Karpas-422 (cell line): ENCODE results near the gene ETFB. TPM values are rescaled to one million over a fixed set of nuclear protein-coding genes. Genes with fewer than 3 reads are reported as not detected.
A peak's percentile ranks its signal among the peaks of the same experiment; 100 is the strongest.

Source experiments
- DNase-seq: peaks from one replicate; pipeline ENCODE4 v3.0.0-alpha.2; 2015
- H2AFZ ChIP-seq: fragments of 200-600 bp; sonication (generic); 2 replicates; pipeline ENCODE4 v1.6.1; 2014; ENCODE audit warnings: antibody characterized with exemption, low read length, mixed read lengths
- H3K27ac ChIP-seq: fragments of 200-600 bp; sonication (generic); 2 replicates; pipeline ENCODE4 v1.5.1; 2014; ENCODE audit warnings: mild to moderate bottlenecking, low read length, moderate library complexity
- H3K27me3 ChIP-seq: fragments of 200-600 bp; sonication (generic); 2 replicates; pipeline ENCODE4 v1.6.1; 2014; ENCODE audit warnings: low read length, mixed read lengths
- H3K36me3 ChIP-seq: fragments of 200-600 bp; sonication (generic); 2 replicates; pipeline ENCODE4 v1.6.1; 2014; ENCODE audit warnings: low read length, mixed read lengths; ENCODE audit not compliant: insufficient read depth
- H3K4me1 ChIP-seq: fragments of 200-600 bp; sonication (generic); 2 replicates; pipeline ENCODE4 v1.6.1; 2014; ENCODE audit warnings: mild to moderate bottlenecking, low read length, mixed read lengths
- H3K4me2 ChIP-seq: fragments of 200-600 bp; sonication (generic); 2 replicates; pipeline ENCODE4 v1.6.1; 2014; ENCODE audit warnings: low read length, low read depth, mild to moderate bottlenecking; ENCODE audit not compliant: poor library complexity, severe bottlenecking
- H3K4me3 ChIP-seq: fragments of 200-600 bp; sonication (generic); 2 replicates; pipeline ENCODE4 v1.5.1; 2014; ENCODE audit warnings: mild to moderate bottlenecking, antibody characterized with exemption, low read length, mixed read lengths
- H3K79me2 ChIP-seq: fragments of 200-600 bp; sonication (generic); 2 replicates; pipeline ENCODE4 v1.6.1; 2014; ENCODE audit warnings: mild to moderate bottlenecking, low read length, mixed read lengths
- H3K9ac ChIP-seq: fragments of 200-600 bp; sonication (generic); 2 replicates; pipeline ENCODE4 v1.6.0; 2014; ENCODE audit warnings: low read length
- H3K9me2 ChIP-seq: fragments of 200-600 bp; sonication (generic), shearing (Covaris generic); replicated peaks from 2 replicates; pipeline ENCODE4 v1.6.0; 2014; ENCODE audit warnings: mild to moderate bottlenecking, low read length, moderate library complexity; ENCODE audit not compliant: insufficient read depth
- H3K9me3 ChIP-seq: fragments of 300-700, 200-600 bp; sonication (generic); 2 replicates; pipeline ENCODE4 v1.6.1; 2014; ENCODE audit warnings: low read length, mixed read lengths
- H4K20me1 ChIP-seq: fragments of 200-600 bp; sonication (generic); 2 replicates; pipeline ENCODE4 v1.6.1; 2014; ENCODE audit warnings: mild to moderate bottlenecking, antibody characterized with exemption, low read length, low read depth; ENCODE audit not compliant: insufficient read depth
- total RNA-seq: library from RNA; depleted of rRNA; stranded (reverse); fragments of >200 nt; shearing (Covaris generic); gene quantifications from 2 replicates; pipeline ENCODE4 v1.2.3, GENCODE V29; 2014; ENCODE audit warnings: low replicate concordance

ETFB gene
- total RNA-seq, 1 experiment from 2014 or later = 112 TPM

DNA sequence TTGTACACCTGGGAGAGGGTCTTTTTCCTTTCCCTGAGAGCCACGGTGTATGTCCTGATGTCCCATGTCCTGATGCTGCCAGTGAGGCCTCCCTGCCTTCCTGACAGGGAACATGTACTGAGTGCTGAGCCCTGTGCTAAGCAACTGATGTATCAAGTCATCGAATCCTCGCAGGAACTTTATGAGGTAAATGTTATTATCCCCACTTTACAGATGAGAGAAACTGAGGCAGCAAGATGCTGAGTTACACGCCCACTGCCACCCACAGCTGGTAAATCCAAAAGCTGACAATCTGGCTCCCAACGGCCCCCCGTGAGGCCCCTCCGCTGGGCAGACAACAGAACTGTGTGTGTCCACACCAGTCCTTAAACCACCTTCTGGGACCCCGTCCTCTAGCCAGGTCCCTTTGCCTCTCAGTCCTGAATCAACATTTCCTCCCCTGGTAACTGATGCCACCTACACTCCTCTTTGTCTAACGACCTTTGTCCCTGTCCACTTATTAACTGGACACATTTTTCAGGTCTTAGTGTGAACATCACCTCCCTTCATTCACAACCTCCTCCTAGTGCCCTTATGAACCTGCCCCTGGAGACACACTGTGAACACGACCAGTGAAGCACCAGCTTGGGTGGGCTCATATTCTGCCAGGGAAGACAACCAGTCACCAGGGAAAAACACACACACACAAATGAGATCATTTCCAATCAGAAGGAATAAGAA, 18.8 kb downstream of the ETFB start:
- Histone ChIP-seq H3K4me1 (peaks cover 31% of the 10 kb centered on the region), H3K27ac (no peak overlapping the region), H3K4me3 (no peak overlapping the region), H3K9me2 (no peaks in the 10 kb centered on the region), H3K36me3 (peaks cover 30% of the 10 kb centered on the region), H3K27me3 (no peaks in the 10 kb centered on the region), H3K79me2 (no peaks in the 10 kb centered on the region), H3K9ac (no peak overlapping the region), H4K20me1 (no peaks in the 10 kb centered on the region), H2AFZ (no peak overlapping the region), H3K9me3 (no peaks in the 10 kb centered on the region), H3K4me2 (no peak overlapping the region)
- no peak for DNase-seq

DNA sequence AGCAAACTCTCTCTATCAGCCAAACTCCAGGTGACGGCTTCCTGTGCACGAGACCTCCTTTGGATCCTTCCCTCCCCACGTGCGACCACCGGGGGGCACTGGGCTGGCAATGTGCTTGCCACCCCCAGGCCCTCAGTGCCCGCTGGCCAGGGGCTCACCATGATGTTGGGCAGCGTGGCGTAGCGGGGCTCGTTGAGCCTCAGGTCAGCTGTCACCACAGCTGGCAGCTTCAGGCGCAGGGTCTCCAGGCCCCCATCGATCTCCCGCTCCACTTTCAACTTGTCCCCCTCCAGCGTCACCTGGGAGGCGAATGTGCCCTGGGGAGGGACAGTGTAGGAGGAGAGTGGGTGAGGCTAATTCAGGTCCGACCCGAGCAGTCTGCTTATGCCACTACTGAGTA, 19.4 kb downstream of the ETFB start:
- H3K27me3 ChIP-seq = no peaks in the 10 kb centered on the region
- no peaks in the 10 kb centered on the region for H4K20me1 ChIP-seq
- no peak overlapping the region for H3K9ac ChIP-seq
- no peak overlapping the region for H3K27ac ChIP-seq
- H3K4me1 ChIP-seq = peaks cover 31% of the 10 kb centered on the region
- no peak overlapping the region for H3K4me3 ChIP-seq
- no peak overlapping the region for H3K4me2 ChIP-seq
- no peaks in the 10 kb centered on the region for H3K9me2 ChIP-seq
- H3K36me3 ChIP-seq = peaks cover 25% of the 10 kb centered on the region
- H2AFZ ChIP-seq = no peak overlapping the region
- H3K79me2 ChIP-seq = no peaks in the 10 kb centered on the region
- no peak for DNase-seq
- H3K9me3 ChIP-seq = no peaks in the 10 kb centered on the region

DNA sequence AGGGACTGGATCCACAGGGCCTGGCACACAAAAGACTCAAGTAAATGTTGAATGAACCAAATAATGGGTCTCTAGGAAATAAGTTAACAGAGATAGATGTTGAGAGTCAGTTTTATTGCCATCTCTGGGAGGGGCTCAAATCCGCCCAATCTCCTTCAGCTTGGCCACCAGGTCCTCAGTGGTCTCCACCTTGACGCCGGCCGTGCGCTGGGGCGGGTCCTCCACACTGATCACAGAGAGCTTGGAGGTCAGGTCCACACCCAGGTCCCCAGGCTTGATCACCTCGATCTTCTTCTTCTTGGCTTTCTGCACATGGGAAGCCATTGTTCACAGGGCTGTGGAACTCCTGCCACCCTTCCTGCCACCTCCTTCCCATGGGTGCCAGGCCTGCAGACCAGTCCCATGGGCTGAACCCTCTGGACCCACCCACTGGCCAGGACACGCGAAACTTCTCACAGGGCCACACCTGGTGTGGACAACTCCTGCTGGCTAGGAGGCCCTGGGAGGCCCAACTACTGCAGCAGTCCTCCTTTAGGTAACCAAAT, 21.0 kb downstream of the ETFB start:
- Histone ChIP-seq H3K4me3 (no peak overlapping the region), H3K79me2 (no peaks in the 10 kb centered on the region), H3K9me3 (no peaks in the 10 kb centered on the region), H3K27ac (peak overlapping the region; percentile 69), H3K9me2 (no peaks in the 10 kb centered on the region), H2AFZ (no peak overlapping the region), H3K27me3 (no peaks in the 10 kb centered on the region), H3K9ac (peak overlapping the region; percentile 44), H3K4me2 (peak overlapping the region; percentile 40), H3K36me3 (peaks cover 15% of the 10 kb centered on the region), H4K20me1 (no peaks in the 10 kb centered on the region), H3K4me1 (peaks cover 31% of the 10 kb centered on the region)
- DNase-seq = no peak

DNA sequence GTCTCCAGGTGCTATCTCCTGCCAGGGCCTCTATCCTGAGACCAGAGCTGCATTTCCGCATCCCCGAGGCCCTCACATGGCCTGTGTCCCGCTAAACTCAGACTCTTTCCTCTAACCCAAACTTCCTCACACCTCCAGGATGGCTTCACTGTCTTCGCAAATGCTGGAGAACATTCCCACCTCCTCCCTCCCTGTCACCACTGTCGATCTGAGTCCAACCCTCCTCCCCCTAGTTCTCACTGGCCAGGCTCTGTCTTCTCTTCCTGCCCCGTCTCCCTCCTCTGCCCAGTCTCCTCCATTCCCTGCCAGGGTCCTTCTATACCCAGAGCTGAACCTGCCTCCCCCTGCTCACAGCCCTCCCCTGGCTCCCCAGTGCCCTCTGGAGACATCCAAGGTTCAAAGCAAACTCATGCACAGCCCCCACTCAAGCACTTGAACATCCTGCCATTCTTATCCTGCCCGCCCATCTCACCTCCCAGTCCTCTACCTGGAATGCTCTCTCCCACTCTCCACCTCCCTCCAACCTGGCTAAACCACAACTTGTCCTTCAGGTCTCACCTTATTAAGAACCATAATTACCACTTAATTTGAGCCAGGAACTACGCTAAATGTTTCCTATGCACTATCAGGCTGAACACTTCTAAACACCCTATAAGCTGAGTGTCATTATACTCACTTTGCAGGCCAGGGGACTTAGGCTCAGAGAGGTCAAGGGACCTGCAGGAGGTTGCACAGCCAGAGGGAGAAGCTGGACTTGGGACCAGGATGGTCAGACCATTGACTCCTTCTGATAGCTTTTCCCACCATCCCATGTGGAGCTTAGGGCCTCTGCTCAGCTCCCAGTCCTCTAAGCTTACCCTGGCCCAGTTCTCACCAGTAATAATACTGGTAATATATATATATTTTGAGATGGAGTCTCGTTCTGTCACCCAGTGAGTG, 23.3 kb downstream of the ETFB start:
- peaks cover 44% of the 10 kb centered on the region for H3K4me1 ChIP-seq
- peak overlapping the region; percentile 40 for H3K4me2 ChIP-seq
- no peak overlapping the region for H3K27ac ChIP-seq
- no peak overlapping the region for H2AFZ ChIP-seq
- DNase-seq = peak; percentile 54
- no peak overlapping the region for H3K4me3 ChIP-seq
- no peaks in the 10 kb centered on the region for H3K9me2 ChIP-seq
- no peaks in the 10 kb centered on the region for H4K20me1 ChIP-seq
- H3K27me3 ChIP-seq = no peaks in the 10 kb centered on the region
- no peaks in the 10 kb centered on the region for H3K79me2 ChIP-seq
- H3K36me3 ChIP-seq = peaks cover 8% of the 10 kb centered on the region; the same call in 1 of the 2 replicates
- H3K9ac ChIP-seq = no peak overlapping the region
- H3K9me3 ChIP-seq = no peaks in the 10 kb centered on the region

DNA sequence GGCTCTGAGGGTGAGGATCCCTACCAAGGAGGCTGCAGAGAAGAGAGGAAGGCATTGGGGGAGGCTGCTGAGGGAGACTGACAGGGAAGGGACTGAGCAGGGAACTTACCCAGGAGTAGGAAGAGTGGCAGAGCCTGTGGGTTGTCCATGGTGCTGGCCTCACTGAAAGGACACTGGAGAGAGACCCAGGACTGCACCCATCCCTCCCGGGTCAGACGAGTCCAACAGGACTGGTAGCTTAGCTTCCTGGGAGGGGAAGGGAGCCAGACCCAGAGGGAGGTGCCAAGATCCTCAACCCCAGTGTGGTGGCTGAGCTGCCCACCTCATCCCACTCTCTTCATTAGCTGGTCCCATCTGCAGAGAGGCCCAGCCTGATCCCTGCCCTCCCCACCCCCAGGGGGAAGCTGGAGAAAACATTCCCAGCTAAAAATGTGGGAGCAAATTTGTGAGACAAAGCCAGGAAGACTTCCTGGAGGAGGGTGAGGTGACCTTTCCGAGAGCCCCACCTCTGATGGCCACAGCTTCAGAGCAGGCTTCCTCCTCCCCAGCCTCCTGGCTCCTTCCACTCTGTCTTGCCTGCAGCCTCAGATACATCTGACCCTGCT, 24.1 kb downstream of the ETFB start, which contains the start of gene VSIG10L:
VSIG10L (minus strand) TSS at position 164 of the 605 bp plus-strand sequence; CDS start at position 149, 15 bp downstream.
- no peaks in the 10 kb centered on the region for H3K27me3 ChIP-seq
- H3K4me2 ChIP-seq = no peak within 1 kb of the TSS
- peaks cover 4% of the 10 kb centered on the region; the same call in 1 of the 2 replicates for H3K36me3 ChIP-seq
- H4K20me1 ChIP-seq = no peaks in the 10 kb centered on the region
- no peaks in the 10 kb centered on the region for H3K9me2 ChIP-seq
- no peak within 1 kb of the TSS for H3K9ac ChIP-seq
- no peak within 1 kb of the TSS for H3K4me3 ChIP-seq
- no peak within 1 kb of the TSS for H3K27ac ChIP-seq
- peak; percentile 55 for DNase-seq
- no peaks in the 10 kb centered on the region for H3K9me3 ChIP-seq
- no peaks in the 10 kb centered on the region for H3K79me2 ChIP-seq
- H2AFZ ChIP-seq = no peak within 1 kb of the TSS
- H3K4me1 ChIP-seq = peaks cover 44% of the 10 kb centered on the region

DNA sequence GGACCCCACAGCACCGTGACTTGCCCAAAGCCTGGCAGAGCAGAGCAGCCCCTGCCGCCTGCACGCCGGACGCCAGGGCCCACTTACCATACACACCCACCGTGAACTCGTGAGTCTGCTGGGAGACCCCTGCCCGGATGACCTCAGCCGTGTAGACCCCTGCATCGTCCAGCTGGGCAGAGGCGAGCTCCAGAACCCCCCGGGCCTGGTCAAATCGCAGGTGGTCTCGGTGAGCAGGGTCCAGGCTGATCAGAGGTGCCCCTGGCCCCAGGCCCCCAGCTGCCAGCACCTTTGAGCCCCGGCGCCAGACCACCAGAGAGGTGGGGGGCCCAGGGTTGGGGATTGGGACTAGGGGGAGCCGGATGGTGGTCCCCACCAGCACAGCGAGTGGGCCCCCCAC, 25.1 kb downstream of the ETFB start:
- Histone ChIP-seq H3K4me3 (no peak overlapping the region), H3K27me3 (no peaks in the 10 kb centered on the region), H3K27ac (no peak overlapping the region), H2AFZ (no peak overlapping the region), H3K36me3 (no peaks in the 10 kb centered on the region; the same call in 1 of the 2 replicates), H3K9ac (no peak overlapping the region), H3K9me2 (no peaks in the 10 kb centered on the region), H3K79me2 (no peaks in the 10 kb centered on the region), H4K20me1 (no peaks in the 10 kb centered on the region), H3K4me2 (no peak overlapping the region), H3K4me1 (peaks cover 44% of the 10 kb centered on the region), H3K9me3 (no peaks in the 10 kb centered on the region)
- DNase-seq = no peak

DNA sequence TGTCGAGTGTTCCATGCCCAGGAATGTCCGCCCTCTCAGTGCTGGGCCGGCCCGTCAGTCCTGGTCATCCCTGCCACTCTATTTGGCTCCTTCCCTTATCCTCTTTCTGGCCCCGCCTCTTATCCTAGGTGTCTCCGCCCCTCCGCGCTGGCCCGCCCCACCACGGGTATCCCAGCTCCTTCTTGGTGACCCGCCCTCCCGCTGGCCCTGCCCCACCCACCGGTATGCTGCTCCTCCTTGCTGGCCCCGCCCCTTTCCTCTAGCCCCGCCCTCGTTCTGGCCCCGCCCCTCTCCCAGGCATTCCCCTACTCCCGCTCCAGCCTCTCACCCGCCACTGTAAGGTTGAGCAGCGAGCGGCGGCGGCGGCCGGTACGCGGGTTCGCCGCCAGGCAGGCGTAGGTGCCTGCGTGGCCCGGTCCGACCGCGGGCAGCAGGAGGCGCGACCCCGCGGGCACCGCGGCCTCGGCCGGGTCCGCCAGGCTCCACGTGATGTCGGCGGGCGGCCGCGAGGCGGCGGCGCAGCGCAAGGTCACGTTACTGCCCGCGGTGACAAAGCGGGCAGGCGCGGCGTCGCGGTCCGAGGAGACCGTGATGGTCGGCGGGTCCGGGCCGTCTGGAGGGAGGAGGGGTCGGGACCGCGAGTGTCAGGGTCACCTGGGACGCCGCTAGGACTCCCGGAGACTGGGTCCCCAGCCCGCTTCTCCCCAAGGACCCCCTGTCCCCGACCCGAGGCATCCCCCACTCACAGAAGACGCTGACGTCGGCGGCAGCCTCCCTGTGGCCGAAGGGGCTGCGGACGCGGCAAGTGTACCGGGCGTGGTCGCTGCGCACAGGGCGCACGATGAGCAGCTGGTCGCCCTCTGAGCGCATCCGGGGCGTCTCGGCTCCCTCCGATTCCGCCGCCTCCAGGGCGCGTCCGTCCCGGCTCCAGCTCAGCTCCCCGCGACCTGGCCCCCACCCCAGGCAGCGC, 26.2 kb downstream of the ETFB start:
- Histone ChIP-seq H3K9ac (peak overlapping the region; percentile 67; the same call in 1 of the 2 replicates), H2AFZ (no peak overlapping the region), H3K4me3 (peak overlapping the region; percentile 66; the same call in 1 of the 2 replicates), H3K27ac (no peak overlapping the region), H3K4me2 (peak overlapping the region; percentile 65), H3K9me2 (no peaks in the 10 kb centered on the region), H3K36me3 (no peaks in the 10 kb centered on the region), H3K79me2 (no peaks in the 10 kb centered on the region), H3K4me1 (peaks cover 38% of the 10 kb centered on the region), H3K9me3 (no peaks in the 10 kb centered on the region), H3K27me3 (no peaks in the 10 kb centered on the region), H4K20me1 (no peaks in the 10 kb centered on the region)
- DNase-seq = peak; percentile 97
